Mesothelial cell of epicardium (in vitro differentiated cells): Measurements from ENCODE around the gene KRTAP19-2. TPM values are rescaled to one million over a fixed set of nuclear protein-coding genes. Genes with fewer than 3 reads are reported as not detected.
"Not testable (repeated sequence)": the region's sequence is repeated elsewhere in the genome, so short reads cannot be mapped to it uniquely, and the experiment has no call there.

ENCODE experiments used
- DNase-seq, 2 experiments: peaks; one replicate each; pipeline ENCODE4 v3.0.0; 2021; ENCODE audit warnings: low spot score in 2 of 2; ENCODE audit not compliant: unreplicated experiment in 2 of 2
- H3K27ac Mint-ChIP-seq: 2 replicates; pipeline ENCODE4 v1.8.0; 2021; ENCODE audit warnings: mixed read lengths
- H3K27me3 Mint-ChIP-seq: 2 replicates; pipeline ENCODE4 v1.8.0; 2021; ENCODE audit warnings: low read depth, mixed read lengths
- H3K36me3 Mint-ChIP-seq: 2 replicates; pipeline ENCODE4 v1.8.0; 2021; ENCODE audit warnings: mixed read lengths
- H3K4me1 Mint-ChIP-seq: 2 replicates; pipeline ENCODE4 v1.8.0; 2021; ENCODE audit warnings: mixed read lengths
- H3K4me3 Mint-ChIP-seq: 2 replicates; pipeline ENCODE4 v1.8.0; 2021; ENCODE audit warnings: mild to moderate bottlenecking, moderate library complexity, mixed read lengths
- H3K9me3 Mint-ChIP-seq: 2 replicates; pipeline ENCODE4 v1.8.0; 2021; ENCODE audit warnings: mixed read lengths
- total RNA-seq: library from RNA; stranded (reverse); gene quantifications from 3 replicates; pipeline ENCODE4 v1.2.1, GENCODE V29; 2021
- TF ChIP-seq, protein P1 (sequence below): fragments of 200-600 bp; sonication (generic); IDR thresholded peaks from one replicate; pipeline ENCODE4 v1.5.0; 2021; ENCODE audit warnings: antibody characterized with exemption; ENCODE audit not compliant: unreplicated experiment

Gene KRTAP19-2
- not detected in 3 replicates for total RNA-seq

DNA sequence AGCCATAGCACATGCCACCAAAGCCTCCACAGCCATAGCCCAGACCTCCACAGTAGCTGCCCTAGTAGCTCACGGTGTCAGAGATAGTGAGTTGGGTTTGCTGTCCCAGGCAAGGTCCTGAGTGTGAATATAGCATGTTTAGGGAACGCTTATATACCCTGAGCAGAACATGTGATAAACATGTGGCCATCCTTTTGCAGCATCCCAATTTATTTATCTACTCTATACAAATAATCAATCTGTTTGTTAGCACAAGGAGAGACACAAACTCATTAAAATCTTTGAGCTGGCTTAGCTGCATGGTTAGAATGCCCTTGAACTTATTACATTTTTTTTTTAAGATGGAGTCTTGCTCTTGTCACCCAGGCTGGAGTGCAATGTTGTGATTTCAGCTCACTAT lies at the start of gene KRTAP19-2:
Gene KRTAP19-2 (minus strand): TSS at position 101 of the 400 bp plus-strand sequence. CDS start 88 bp downstream, at position 13.
- H3K4me3 Mint-ChIP-seq = no peak within 1 kb of the TSS
- H3K9me3 Mint-ChIP-seq = peaks cover 31% of the 10 kb centered on the region
- no peak within 1 kb of the TSS for H3K27ac Mint-ChIP-seq
- no peaks in the 10 kb centered on the region for H3K4me1 Mint-ChIP-seq
- TF ChIP-seq, protein P1, sequence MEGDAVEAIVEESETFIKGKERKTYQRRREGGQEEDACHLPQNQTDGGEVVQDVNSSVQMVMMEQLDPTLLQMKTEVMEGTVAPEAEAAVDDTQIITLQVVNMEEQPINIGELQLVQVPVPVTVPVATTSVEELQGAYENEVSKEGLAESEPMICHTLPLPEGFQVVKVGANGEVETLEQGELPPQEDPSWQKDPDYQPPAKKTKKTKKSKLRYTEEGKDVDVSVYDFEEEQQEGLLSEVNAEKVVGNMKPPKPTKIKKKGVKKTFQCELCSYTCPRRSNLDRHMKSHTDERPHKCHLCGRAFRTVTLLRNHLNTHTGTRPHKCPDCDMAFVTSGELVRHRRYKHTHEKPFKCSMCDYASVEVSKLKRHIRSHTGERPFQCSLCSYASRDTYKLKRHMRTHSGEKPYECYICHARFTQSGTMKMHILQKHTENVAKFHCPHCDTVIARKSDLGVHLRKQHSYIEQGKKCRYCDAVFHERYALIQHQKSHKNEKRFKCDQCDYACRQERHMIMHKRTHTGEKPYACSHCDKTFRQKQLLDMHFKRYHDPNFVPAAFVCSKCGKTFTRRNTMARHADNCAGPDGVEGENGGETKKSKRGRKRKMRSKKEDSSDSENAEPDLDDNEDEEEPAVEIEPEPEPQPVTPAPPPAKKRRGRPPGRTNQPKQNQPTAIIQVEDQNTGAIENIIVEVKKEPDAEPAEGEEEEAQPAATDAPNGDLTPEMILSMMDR = no peak
- no peaks in the 10 kb centered on the region for H3K27me3 Mint-ChIP-seq
- no peaks in the 10 kb centered on the region for H3K36me3 Mint-ChIP-seq
- no peak for DNase-seq

GRCh38 chr21:30518876-30519275 lies 31.6 kb upstream of the KRTAP19-2 start:
- no peaks in the 10 kb centered on the region for H3K4me1 Mint-ChIP-seq
- TF ChIP-seq, protein P1 = no peak
- peaks cover 31% of the 10 kb centered on the region for H3K9me3 Mint-ChIP-seq

GRCh38 chr21:30515681-30516080 lies 28.4 kb upstream of the KRTAP19-2 start:
- Mint-ChIP-seq H3K4me3 (no peak overlapping the region), H3K27ac (no peak overlapping the region), H3K27me3 (no peaks in the 10 kb centered on the region), H3K36me3 (no peaks in the 10 kb centered on the region), H3K4me1 (no peaks in the 10 kb centered on the region), H3K9me3 (peaks cover 31% of the 10 kb centered on the region)
- TF ChIP-seq, protein P1 = no peak
- no peak for DNase-seq

More at GRCh38 chr21:30518876-30519275, 31.6 kb upstream of the KRTAP19-2 start:
- Mint-ChIP-seq H3K27me3 (no peaks in the 10 kb centered on the region), H3K27ac (no peak overlapping the region), H3K36me3 (no peaks in the 10 kb centered on the region), H3K4me3 (no peak overlapping the region)
- DNase-seq = no peak

DNA sequence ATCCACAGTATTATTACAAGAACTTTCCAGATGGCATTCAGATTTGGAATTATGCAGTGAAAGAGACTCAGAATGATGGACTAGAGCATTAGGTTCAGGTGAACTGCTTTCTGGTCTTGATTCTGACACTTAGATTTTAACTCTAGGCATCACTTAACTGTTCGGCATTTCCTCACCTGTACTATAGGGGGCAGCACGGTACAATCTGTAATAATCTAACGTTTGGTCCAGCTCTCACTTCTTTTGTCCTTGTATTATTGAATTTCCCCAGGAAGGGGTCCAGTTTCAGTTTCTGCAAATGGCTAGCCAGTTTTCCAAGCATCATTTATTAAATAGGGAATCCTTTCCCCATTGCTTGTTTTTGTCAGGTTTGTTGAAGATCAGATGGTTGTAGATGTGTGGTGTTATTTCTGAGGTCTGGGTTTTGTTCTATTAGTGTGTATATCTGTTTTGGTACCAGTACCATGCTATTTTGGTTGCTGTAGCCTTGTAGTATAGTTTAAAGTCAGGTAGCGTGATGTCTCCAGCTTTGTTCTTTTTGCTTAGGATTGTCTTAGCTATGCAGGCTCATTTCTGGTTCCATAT lies 18.5 kb upstream of the KRTAP19-2 start:
- H3K4me3 Mint-ChIP-seq, H3K36me3 Mint-ChIP-seq, H3K27me3 Mint-ChIP-seq, DNase-seq, H3K4me1 Mint-ChIP-seq, H3K27ac Mint-ChIP-seq: not testable (repeated sequence)
- H3K9me3 Mint-ChIP-seq = peaks cover 11% of the 10 kb centered on the region
- TF ChIP-seq, protein P1 = peak; percentile 53

DNA sequence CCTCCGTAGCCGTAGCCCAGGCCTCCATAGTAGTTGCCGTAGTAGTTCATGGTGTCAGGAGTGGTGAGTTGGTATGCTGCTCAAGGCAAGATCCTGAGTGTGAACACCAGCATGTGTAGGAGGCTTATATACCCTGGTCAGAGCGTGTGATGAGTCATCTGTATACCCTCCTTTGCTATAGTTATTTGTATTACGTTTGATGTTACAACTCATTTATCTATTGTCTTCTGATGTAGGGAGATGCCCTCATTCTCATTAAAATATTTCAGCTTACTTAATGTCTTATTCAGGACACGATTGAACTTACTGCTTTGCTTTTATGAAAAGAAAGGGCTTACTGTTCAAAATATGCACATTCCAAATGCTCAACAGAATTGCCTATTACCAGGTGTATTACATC lies 14.8 kb upstream of the KRTAP19-2 start, which contains the start of gene KRTAP19-5:
Gene KRTAP19-5 (minus strand): TSS at position 101 of the 400 bp plus-strand sequence. CDS start 51 bp downstream, at position 50.
- no peak within 1 kb of the TSS for H3K27ac Mint-ChIP-seq
- TF ChIP-seq, protein P1 = no peak
- H3K9me3 Mint-ChIP-seq = peaks cover 2% of the 10 kb centered on the region
- no peaks in the 10 kb centered on the region for H3K27me3 Mint-ChIP-seq
- no peak for DNase-seq
- H3K36me3 Mint-ChIP-seq = no peaks in the 10 kb centered on the region
- H3K4me3 Mint-ChIP-seq = no peak within 1 kb of the TSS
- H3K4me1 Mint-ChIP-seq = no peaks in the 10 kb centered on the region
